Measurements from ENCODE around the gene SLC25A41.
A peak's percentile ranks its signal among the peaks of the same experiment; 100 is the strongest.

The SLC25A41 gene

DNA sequence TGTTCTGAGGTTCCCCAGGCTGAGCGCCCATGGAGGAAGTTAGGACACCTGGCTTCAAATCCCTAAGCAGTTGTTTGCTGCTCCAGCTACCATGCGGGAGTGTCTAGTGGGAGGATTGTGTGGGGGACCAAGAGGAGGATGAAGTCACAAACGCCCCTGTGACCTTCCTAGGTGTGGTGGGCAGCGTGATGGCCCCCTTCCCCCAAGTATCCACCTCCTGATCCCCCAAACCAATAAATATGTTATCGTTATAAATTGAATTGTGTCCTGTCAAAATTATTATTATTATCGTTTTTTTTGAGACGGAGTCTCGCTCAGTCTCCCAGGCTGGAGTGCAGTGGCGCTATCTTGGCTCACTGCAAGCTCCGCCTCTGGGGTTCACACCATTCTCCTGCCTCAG is at the start of gene SLC25A41:
Gene SLC25A41 (minus strand): TSS at position 101 of the 400 bp plus-strand sequence. CDS start 70 bp downstream, at position 31.
- no peak for DNase-seq

DNA sequence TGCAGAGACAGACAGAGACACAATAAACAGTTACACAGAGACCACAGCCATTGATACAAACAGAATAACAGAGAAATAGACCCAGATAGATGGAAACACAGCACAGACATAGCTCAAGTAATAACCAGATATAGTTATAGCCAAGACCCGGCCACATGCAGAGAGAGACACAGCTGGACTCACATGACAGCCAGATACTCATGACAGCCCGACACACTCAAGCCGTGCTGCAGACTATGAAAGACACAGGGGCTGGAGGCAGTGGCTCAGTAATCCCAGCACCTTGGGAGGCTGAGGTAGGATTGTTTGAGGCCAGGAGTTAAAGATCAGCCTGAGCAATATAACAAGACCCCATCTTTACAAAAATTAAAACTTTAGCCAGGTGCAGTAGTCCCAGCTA is 49.7 kb upstream of the SLC25A41 start:
- DNase-seq: no peak

DNA sequence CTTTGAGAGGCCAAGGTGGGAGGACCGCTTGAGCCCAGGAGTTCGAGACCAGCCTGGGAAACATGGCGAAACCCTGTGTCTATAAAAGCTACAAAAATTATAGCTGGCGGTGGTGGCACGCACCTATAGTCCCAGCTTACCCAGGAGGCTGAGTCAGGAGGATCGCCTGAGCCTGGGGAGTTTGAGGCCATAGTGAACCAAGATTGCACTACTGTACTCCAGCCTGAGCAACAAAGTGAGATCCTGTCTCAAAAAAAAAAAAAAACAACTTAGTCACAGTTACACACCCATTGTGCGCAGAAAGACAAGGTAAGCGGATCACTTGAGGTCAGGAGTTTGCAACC is 48.8 kb upstream of the SLC25A41 start:
- DNase-seq: no peak

DNA sequence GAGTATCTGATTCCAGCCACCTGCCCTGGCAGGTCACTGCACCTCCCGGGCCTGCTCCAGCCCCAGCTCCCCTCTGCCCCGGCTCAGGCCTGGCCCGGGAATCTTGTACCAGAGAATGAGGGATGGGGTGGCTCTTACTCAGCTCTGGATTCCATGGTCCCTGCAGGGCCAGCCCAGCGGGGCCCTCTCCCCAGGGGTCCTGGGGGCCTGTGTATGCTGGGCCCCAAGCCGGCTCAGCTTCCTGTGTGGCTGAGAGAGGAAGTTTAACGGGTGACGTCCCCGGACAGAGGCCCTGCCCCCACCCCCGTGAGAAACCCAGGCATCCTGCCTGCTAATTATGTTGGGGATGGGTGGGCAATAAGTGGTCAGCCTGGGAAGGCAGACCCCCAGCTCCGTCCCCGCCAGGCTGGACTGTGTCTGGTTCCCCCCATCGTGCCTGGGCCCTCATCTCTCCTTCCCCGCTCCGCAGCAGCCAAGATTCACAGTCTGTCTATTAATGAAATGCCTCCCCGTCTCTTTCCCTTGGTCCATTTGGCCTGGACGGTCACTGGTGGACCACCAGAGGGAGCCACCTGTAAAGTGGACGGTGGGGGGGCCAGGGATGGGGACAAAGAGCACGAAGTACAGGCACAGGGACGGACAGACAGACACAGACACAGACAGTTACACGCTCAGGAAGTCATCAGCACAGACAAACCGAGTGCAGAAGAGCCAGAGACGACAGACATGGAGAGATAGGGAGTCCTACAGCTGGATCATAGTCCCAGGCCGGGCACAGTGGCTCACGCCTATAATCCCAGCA is 48.2 kb upstream of the SLC25A41 start, which contains the start of gene DENND1C:
Gene DENND1C (minus strand): TSS at position 247 of the 802 bp plus-strand sequence. CDS start 92 bp downstream, at position 155.
- peak; percentile 57 for DNase-seq

DNA sequence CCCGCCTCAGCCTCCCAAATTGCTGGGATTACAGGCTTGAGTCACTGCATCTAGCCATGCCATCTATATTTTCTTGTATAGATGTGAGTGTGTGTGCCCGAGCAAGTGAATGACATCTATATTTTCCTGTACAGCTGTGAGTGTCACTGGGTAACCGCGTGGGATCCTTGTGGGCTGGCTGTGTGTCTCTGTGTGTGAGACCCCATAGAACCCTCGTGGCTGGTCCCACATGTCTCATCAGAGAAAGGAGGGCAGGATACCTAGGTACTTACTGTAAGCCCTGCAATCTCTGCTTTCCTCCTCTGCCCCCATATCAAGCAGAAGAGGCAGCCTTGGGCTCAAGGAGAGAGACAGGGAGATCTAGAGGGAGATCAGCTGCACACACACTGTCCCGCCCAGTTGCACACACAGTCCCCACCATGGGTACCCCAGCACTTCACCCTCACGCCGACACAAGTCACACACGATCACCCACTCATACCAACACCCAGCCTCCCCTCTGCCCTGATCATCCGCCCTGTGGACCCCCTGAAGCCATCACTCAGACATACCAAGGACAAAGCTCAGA is 47.4 kb upstream of the SLC25A41 start:
- DNase-seq: no peak

DNA sequence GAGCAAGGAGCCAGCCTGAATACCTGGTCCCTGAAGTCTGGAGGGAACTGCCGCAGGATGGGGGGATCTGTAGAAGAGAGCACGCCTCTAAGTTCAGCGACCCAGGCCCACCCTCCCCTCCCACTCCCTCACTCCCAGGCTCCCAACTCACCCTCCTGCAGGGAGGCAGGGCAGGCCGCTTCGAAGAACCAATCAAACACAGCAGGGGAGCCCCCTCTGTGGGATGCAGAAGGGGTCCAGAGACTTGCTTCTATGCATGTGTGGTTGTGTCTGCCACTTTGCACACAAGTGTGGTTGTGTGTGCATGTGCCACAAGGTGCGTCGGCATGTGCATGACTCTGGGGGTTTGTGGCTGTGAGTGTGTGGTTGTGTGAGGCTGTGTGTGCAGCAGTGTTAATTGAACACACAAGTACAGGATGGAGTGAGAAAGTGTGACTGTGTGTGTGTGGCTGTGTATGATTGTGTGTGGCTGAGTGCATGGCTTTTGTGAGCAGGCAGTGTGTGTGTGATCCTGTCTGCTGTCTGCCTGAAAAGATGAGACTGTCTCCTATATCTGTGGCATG is 46.4 kb upstream of the SLC25A41 start:
- DNase-seq: no peak

DNA sequence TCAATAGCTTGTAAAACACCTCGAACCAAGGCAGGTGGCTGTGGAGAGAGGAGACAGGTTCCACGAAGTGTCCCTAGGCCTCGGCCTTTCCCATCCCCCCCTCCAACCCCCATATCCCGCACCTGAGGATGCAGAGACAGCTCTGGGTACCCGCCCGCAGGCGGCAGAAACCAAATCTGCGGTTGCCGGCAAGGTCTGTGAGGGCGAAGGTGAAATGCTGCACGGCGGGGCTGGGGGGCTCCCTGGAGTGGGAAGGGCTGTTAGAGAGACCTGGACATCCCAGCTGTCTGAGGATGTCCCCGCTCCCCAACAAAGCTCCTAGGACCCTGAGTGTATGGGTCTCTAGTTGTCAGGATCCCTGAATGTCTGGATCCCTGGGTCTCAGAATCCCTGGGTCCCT is 45.3 kb upstream of the SLC25A41 start:
- no peak for DNase-seq

DNA sequence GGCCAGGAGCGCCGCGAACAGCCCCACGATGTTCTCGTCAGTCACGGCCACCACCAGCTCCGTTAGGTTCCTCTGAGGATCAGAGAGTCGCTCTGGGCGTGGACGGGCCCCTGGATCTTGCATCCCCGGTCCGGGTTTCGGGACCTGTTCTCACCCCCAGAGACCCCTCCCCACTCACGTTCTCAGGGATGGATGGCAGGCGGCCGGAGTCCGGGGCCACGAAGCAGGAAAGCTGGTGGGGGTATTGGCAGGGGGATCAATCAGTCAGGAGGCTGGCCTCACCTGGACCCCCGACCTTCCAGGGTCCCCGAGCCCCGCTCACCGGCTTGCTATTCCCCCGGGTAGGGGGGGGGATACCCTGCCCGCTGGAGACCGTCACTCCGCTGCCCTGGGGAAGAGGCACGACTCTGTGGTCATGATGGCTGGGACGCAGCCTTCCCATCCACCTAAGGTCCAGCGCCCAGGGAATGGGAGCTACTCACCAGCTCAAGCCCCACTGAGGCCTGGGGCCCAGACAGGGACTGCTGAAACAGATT is 43.4 kb upstream of the SLC25A41 start:
- DNase-seq: no peak

DNA sequence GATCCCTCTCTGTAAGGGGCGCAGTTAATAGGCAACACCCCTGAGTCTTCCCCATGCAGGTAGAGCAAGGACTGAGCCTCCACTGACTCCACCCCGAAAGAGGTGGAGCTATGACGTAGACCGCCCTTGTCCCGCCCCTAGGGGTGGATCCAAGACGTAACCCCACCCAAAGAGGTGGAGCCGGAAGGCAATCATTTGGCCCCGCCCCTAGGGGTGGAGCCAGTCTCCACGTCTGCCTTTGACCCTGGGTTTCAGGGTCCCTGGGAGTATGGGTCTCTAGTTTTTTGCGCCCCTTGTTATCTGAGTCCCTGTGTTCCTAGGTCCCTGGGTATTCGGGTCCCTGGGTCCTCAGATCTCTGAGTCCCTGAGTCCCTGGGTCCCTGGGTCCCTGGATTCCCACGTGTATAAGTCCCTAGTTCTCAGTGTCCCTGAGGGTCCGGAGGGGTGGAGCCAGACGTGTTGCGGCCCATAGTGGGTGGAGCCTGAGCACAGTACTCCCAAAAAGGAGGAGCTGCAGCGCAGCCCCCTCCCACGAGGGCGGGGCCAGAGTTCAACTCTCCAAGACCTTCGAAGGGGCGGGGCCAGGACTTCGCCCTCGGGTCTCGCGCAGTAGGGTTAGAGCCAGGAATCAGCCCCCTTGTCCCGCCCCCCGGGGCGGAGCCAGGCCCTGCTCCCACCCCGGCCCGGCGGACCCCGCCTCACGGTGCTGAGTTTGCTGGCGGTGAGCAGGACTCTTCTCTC is 42.8 kb upstream of the SLC25A41 start:
- DNase-seq: peak; percentile 64

DNA sequence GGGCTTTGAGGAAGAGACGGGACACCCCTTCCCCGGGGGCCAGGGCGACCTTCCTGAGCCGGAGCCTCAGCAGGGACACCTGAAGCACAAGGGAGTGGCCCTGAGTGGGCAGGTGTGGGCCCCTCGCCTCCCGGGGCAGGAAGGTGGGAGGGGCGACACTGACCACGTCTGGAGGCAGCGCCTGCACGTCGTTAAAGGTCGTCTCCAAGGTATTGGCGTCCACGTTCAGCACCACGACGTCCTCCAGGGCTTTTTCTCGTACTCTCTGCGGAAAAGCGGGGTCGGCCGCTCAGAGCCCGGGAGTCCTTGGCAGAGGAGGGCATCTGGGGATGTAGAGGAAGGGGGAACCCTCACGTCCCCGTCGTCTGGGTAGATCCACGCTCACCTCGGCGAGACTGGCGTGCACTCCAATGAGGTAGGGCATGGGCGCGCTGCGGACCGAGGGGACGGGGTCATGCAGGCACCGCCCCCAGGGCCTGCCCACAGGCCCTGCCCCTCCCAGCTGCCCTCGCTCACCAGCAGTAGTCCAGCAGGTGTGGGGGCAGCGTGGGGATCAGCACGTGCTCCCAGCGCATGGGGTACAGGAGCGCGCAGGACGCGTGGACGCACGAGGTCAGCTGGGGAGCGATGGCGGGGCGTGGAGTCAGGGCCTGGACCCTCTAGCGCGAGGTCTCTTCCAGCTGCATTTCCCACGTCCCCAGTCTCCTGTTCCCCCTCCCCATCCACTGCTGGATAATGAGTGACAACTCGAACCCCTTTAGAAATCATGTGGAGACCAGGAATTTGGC is 42.0 kb upstream of the SLC25A41 start:
- DNase-seq: no peak

DNA sequence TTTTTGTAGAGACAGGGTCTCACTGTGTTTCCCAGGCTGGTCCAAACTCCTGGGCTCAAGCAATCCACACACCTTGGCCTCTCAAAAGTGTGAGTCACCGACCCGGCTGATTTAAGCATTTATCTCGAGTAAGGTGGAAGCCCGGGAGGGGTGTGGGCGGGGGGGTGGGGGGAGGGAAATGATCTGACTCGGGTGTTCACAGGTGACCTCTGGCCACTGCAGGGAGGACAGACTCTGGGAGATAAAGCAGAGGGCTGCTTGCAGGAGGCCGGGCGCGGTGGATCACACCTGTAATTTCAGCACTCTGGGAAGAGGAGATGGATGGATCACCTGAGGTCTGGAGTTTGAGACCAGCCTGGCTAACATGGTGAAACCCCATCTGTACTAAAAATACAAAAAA is 40.1 kb upstream of the SLC25A41 start:
- DNase-seq: no peak

DNA sequence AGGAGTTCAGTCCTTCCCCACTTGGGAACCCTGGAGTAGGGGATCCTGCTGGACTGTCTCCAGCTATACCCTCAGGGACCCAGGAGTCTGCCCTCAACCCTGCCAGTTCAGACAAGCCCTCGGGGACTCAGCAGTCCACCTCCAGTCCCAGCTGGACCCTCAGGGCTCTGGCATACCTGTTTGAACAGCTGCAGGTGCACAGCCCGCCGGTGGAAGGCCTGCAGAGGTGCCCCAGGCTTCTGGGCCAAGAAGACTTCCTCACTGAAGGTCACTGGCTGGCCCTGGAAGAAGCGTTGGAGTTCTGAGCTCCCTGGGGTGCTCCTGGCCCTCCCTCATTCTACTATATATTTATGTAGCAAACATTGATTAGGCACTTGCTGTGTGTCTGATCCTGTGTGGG is 39.1 kb upstream of the SLC25A41 start:
- DNase-seq: no peak

DNA sequence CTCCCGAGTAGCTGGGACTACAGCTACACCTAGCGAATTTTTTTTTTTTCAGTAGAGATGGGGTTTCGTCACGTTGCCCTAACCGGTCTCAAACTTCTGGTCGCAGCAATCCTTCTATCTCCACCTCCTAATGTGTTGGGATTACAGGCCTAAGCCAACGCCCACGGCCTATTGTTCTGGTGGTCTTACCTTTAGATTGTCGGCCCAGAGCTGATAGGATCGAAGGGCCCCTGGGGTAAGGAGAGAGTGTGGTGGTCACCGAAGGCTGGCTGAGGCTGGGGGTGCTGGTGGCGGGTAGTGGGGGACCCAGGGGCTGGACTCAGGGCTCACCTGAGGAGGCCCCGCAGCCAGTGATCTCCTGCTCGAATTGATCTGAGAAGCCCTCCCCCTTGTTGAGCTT is 37.5 kb upstream of the SLC25A41 start:
- no peak for DNase-seq

DNA sequence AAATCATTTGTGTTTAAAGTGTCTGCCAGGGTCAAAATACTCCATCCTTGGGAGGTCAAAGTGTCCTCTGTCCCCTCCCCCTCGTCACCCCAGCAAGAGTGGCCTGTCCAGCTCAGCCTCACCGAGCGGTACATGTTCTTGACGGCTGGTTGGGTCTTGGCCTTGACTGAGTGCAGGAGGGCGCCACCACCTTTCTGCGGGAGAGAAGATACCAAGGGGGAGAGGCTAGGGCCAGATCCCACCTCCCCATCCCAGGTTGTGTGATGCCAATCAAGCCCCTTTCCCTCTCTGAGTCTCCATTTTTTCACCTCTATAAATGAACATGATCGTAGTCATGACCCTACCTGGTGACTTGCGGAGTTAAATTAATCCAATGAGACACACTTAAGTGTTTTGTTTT is 36.6 kb upstream of the SLC25A41 start:
- DNase-seq: no peak

DNA sequence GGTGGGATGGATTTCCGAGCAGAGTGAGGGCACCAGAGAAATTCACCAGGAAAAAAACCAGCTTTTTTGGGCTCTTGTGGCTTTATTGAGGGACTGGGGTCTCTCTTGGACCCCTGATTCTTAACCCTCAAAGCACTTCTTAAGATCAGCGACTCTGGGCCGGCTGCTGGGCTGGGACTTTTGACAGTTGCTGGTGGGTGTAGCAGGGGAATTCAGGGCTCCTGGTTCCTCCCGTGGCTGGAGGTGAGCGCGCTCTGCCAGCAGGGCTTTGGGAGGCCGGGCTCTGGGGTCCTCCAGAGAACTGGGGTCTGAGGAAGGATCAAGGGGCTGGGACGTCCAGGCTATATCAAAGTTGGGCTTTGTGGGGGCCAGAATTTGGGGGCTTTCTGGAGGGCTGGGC is 33.8 kb upstream of the SLC25A41 start:
- DNase-seq: no peak

DNA sequence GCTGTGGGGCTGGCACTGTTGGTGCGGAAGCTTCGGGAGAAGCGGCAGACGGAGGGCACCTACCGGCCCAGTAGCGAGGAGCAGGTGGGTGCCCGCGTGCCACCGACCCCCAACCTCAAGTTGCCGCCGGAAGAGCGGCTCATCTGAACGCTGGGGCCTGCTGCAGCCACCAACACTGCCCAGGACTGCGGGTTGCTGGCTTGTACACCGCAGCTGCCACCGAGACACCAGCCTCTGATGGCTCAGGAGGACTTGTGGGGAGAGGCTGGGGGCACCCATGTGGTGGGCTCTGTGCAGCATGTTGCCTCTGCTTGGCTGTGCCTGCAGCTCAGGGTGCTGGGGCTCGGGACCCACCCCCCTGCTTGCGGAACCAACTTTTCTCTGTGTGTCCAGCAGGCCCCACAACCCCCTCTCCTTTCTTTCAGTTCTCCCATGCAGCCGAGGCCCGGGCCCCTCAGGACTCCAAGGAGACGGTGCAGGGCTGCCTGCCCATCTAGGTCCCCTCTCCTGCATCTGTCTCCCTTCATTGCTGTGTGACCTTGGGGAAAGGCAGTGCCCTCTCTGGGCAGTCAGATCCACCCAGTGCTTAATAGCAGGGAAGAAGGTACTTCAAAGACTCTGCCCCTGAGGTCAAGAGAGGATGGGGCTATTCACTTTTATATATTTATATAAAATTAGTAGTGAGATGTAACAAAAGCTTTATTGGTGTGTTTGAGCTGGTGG is 33.1 kb upstream of the SLC25A41 start:
- DNase-seq: no peak

DNA sequence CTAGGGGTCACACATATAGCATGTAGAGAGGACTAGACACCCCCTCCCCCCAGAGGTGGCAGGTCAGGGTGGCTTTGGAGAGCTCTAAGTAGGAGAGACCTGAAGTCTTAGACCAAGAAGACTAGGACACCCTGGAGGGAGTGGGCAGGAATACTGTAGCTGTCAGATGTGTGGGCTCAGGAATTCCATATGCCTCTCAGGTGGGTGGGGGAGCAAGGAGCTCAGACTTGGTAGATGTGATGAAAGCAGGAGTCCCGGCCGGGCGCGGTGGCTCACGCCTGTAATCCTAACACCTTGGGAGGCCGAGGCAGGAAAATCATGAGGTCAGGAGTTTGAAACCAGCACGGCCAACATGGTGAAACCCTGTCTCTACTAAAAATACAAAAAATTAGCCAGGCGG is 32.1 kb upstream of the SLC25A41 start:
- no peak for DNase-seq

DNA sequence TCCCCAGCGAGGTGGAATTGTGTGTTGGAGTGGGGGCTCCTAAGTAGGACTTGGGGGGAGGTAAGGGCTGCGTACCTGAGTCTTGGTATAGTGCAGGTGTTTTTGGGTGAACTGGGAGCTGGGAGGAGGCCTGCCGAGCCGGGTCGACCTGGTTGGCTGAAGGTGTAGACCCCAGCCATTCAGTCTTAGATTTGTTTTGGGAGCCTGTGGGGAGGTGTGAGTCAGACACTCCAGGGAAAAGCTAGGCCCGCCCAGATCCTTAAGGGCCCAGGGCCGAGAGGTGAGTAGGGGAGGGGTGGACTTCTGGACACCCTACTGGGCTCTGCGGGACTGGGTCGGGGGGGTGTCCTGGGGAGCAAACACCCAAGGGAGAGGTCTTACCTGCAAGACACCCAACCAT is 31.4 kb upstream of the SLC25A41 start:
- no peak for DNase-seq

DNA sequence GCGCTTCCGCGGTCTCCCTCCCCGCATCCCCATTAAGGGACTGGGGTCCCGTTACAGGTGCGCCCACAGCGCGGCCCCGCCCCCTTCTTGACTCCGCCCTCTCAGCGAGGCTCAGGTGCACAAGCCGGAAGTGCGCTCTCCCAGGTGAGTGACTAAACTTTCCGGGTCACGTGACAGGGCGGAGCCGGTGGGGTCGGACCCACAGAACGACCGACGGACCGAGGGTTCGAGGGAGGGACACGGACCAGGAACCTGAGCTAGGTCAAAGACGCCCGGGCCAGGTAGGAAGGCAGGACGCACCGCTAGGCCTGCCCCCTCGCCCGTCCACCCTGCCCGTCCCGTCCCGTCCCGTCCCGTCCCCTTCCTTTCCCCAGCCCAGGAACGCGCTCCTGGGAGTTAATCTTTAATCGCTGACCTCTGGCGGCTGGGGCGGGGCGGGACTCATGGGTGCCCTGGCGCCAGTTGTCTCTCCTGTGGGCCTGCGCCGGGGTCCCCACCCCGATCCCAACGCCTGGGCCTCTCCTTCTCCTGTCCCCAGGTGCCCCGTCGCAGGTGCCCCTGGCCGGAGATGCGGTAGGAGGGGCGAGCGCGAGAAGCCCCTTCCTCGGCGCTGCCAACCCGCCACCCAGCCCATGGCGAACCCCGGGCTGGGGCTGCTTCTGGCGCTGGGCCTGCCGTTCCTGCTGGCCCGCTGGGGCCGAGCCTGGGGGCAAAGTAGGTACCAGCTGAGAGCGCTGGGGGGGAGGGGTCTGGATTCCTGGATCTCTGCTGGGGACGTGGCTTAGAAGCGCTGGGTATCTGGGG is 30.7 kb upstream of the SLC25A41 start, which contains the start of gene CRB3:
Gene CRB3 (plus strand): TSS at position 202 of the 804 bp plus-strand sequence. CDS start 431 bp downstream, at position 633.
- no peak for DNase-seq

DNA sequence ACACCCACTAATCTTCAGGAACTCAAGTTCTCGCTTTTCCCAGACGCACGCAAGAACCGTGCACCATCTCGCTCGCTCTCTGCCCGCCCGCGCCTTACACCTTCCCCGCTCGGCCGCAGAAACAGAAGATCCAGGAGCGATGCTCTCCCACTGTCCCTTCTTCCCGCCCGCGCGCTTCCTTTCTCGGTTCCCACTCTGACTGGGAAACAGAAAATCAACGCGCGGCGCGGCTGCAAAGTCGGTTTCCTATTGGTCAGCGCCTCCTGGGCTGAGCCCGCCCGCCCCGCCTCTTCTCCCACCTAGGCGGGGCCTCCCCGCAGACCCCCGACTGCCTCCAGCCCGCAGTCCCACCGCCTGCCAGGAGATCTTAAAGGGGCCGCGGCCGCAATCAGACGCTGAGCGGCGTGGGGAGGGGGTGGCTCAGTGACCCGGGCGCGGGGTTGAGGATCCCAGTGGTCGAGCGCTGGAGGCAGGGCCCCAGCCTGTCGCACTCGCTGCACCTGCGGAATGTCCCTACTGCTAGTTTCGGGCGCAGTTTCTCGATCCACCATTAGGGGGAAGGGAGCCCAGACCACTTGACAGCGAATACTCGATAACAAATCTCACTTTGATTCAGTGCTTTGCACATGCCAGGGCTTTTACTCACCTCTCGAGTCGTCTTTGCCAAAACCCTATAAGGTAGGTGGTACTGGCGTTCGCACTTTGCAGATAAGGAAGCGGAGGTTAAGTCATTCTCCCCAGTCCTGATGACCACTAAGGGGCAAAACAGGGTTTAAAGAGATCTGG is 26.7 kb upstream of the SLC25A41 start:
- DNase-seq: peak; percentile 99

Measured in midbrain (tissue), 1 donor.